ENCODE data around the gene GNAL. TPM values are rescaled to one million over a fixed set of nuclear protein-coding genes. Genes with fewer than 3 reads are reported as not detected.

GNAL gene
- total RNA-seq, 1 experiment from 2014 or later = 24.0 TPM

- no peak overlapping the region for H2AFZ ChIP-seq (ENCODE audit: low read length)
- no peak overlapping the region for H3K4me2 ChIP-seq (ENCODE audit: insufficient read depth, insufficient read length, low read length)
- no peak for TF ChIP-seq CTCF (conservative IDR thresholded peaks at IDR 0.05)
- H3K14ac ChIP-seq (ENCODE audit: insufficient read depth, low read length) = no peak overlapping the region
- H3K79me2 ChIP-seq (ENCODE audit: insufficient read depth, low read length) = no peaks in the 10 kb centered on the region
- no peak overlapping the region for H3K9ac ChIP-seq (ENCODE audit: extremely low read depth, insufficient read length, low read length)
- H2BK5ac ChIP-seq (ENCODE audit: insufficient read length, low read length) = no peak overlapping the region
- H3K9me3 Mint-ChIP-seq = no peaks in the 10 kb centered on the region
- no peak overlapping the region for H2BK15ac ChIP-seq (ENCODE audit: low read depth, low read length)
- no peaks in the 10 kb centered on the region for H4K20me1 ChIP-seq (ENCODE audit: control insufficient read depth, insufficient read depth, insufficient read length)
- peaks cover 10% of the 10 kb centered on the region for H3K27me3 Mint-ChIP-seq (ENCODE audit: low read depth)
- DNase-seq = peak; percentile 7
- no peak overlapping the region for H3K4me3 Mint-ChIP-seq
- no peak overlapping the region for H2BK120ac ChIP-seq (ENCODE audit: low read depth, low read length, poor library complexity, severe bottlenecking)
- H2AK5ac ChIP-seq (ENCODE audit: insufficient read length, low read length) = no peak overlapping the region
- H3K9me3 ChIP-seq (ENCODE audit: control insufficient read depth, low read depth, low read length) = no peaks in the 10 kb centered on the region
- H4K91ac ChIP-seq (ENCODE audit: insufficient read length, low read depth, low read length) = no peak overlapping the region
- H3K4me1 Mint-ChIP-seq = peaks cover 8 to 9% of the 10 kb centered on the region in 2 experiments; a peak in 3 of 4 replicates
- H2BK20ac ChIP-seq (ENCODE audit: low read depth, low read length, poor library complexity, severe bottlenecking) = no peak overlapping the region
- H3K23me2 ChIP-seq (ENCODE audit: insufficient read length, low read depth, low read length, poor library complexity, severe bottlenecking) = no peaks in the 10 kb centered on the region
- H3K36me3 Mint-ChIP-seq (ENCODE audit: insufficient read depth in 1 of 3, low read depth in 3 of 3) = no peaks in the 10 kb centered on the region
- H3K23ac ChIP-seq (ENCODE audit: insufficient read length, low read depth, low read length) = no peak overlapping the region
- H3T11ph ChIP-seq (ENCODE audit: low read length) = no peak overlapping the region
- H2BK12ac ChIP-seq (ENCODE audit: insufficient read length, low read depth, low read length) = no peak overlapping the region
- no peak overlapping the region for H4K8ac ChIP-seq (replicated peaks; ENCODE audit: insufficient read length, low read depth, low read length)
- H3K4me1 ChIP-seq (ENCODE audit: insufficient read depth, low read length) = no peaks in the 10 kb centered on the region
- H3K27ac ChIP-seq (ENCODE audit: insufficient read length, low read depth, low read length) = no peak overlapping the region
- no peaks in the 10 kb centered on the region for H3K27me3 ChIP-seq (ENCODE audit: insufficient read depth, low read length)
- H3K56ac ChIP-seq (ENCODE audit: insufficient read length, low read depth, low read length) = no peak overlapping the region
- no peak overlapping the region for H3K27ac Mint-ChIP-seq
- H3K79me1 ChIP-seq (ENCODE audit: insufficient read depth, low read depth, low read length, poor library complexity, severe bottlenecking) = no peaks in the 10 kb centered on the region
- no peak overlapping the region for H4K5ac ChIP-seq (ENCODE audit: insufficient read length, low read depth, low read length)
- no peak overlapping the region for H3K18ac ChIP-seq (ENCODE audit: insufficient read length, low read depth, low read length)
- no CpG with 5 or more reads among the region's 6 CpGs for WGBS (ENCODE audit: extremely low coverage, insufficient read length, low lambda C conversion rate)
- no peak overlapping the region for H3K4ac ChIP-seq (ENCODE audit: low read depth, low read length)
Observed at GRCh38 chr18:11676867-11677266, 12.2 kb upstream of the GNAL start.
